ENCODE results near the gene SEMA6A. TPM values are rescaled to one million over a fixed set of nuclear protein-coding genes. Genes with fewer than 3 reads are reported as not detected.

SEMA6A gene
- total and polyA plus RNA-seq, 4 donors = 3.7 to 11.4 (median 5.6) TPM

- no peak overlapping the region for H3K9ac ChIP-seq (ENCODE audit: low read depth in 1 of 2, low read length in 2 of 2)
- H3K36me3 ChIP-seq (ENCODE audit: control insufficient read depth in 4 of 4, insufficient read depth in 3 of 4, low read depth in 1 of 4, low read length in 3 of 4) = no peaks in the 10 kb centered on the region
- H3K4me1 ChIP-seq (ENCODE audit: control insufficient read depth in 4 of 4, insufficient read depth in 4 of 4, low read length in 3 of 4) = no peaks in the 10 kb centered on the region
- H3K4me3 ChIP-seq (ENCODE audit: low read depth in 1 of 3, low read length in 3 of 3) = no peak overlapping the region
- H3K27ac ChIP-seq (ENCODE audit: low read depth in 1 of 2, low read length in 2 of 2) = no peak overlapping the region
- H3K27me3 ChIP-seq (ENCODE audit: control insufficient read depth in 4 of 4, insufficient read depth in 4 of 4, low read length in 3 of 4) = no peaks in the 10 kb centered on the region
- 80% methylated on average over 8 of the region's 8 CpGs for WGBS
- no peaks in the 10 kb centered on the region for H3K9me3 ChIP-seq (ENCODE audit: control insufficient read depth in 4 of 4, low read length in 3 of 4)
- DNase-seq (ENCODE audit: low spot score) = no peak
- no peak for TF ChIP-seq SP1 (IDR thresholded peaks at IDR 0.05)
- TF ChIP-seq FOXA2 (IDR thresholded peaks at IDR 0.05) = no peak
- TF ChIP-seq RAD21 (IDR thresholded peaks at IDR 0.05) = no peak
- no peak for TF ChIP-seq CTCF (IDR thresholded peaks at IDR 0.05; ENCODE audit: low read depth, low read length, missing input control)
- TF ChIP-seq TAF1 (conservative IDR thresholded peaks at IDR 0.05) = no peak
- no peak for TF ChIP-seq NR2F2 (IDR thresholded peaks at IDR 0.05)
- no peak for TF ChIP-seq MAX (IDR thresholded peaks at IDR 0.05)
- no peak for TF ChIP-seq ATF3 (IDR thresholded peaks at IDR 0.05)
- TF ChIP-seq ZBTB33 (IDR thresholded peaks at IDR 0.05) = no peak
- TF ChIP-seq RXRA (IDR thresholded peaks at IDR 0.05) = no peak
- TF ChIP-seq HNF4A (conservative IDR thresholded peaks at IDR 0.05) = no peak
Measured at GRCh38 chr5:116486588-116486987, 88.0 kb downstream of the SEMA6A start.

- TF ChIP-seq RAD21 (IDR thresholded peaks at IDR 0.05) = no peak
- TF ChIP-seq RXRA (IDR thresholded peaks at IDR 0.05) = no peak
- no peak for TF ChIP-seq JUND (IDR thresholded peaks at IDR 0.05)
- no peak for TF ChIP-seq CTCF (IDR thresholded peaks at IDR 0.05; ENCODE audit: low read depth, low read length, missing input control)
- TF ChIP-seq HNF4G (IDR thresholded peaks at IDR 0.05) = no peak
- no peak for TF ChIP-seq EGR1 (IDR thresholded peaks at IDR 0.05; ENCODE audit: low read depth in 2 of 2)
- no peak for TF ChIP-seq FOXA1 (IDR thresholded peaks at IDR 0.05)
- no peak for TF ChIP-seq NR2F2 (IDR thresholded peaks at IDR 0.05)
- no peak for TF ChIP-seq SP1 (IDR thresholded peaks at IDR 0.05)
- TF ChIP-seq TAF1 (conservative IDR thresholded peaks at IDR 0.05) = no peak
- TF ChIP-seq YY1 (IDR thresholded peaks at IDR 0.05) = no peak
- no peak for TF ChIP-seq FOXA2 (IDR thresholded peaks at IDR 0.05)
- Histone ChIP-seq H3K4me3 (ENCODE audit: low read depth in 1 of 3, low read length in 3 of 3) (no peak overlapping the region), H3K9me3 (ENCODE audit: control insufficient read depth in 4 of 4, low read length in 3 of 4) (no peaks in the 10 kb centered on the region), H3K36me3 (ENCODE audit: control insufficient read depth in 4 of 4, insufficient read depth in 3 of 4, low read depth in 1 of 4, low read length in 3 of 4) (no peaks in the 10 kb centered on the region), H3K4me1 (ENCODE audit: control insufficient read depth in 4 of 4, insufficient read depth in 4 of 4, low read length in 3 of 4) (no peaks in the 10 kb centered on the region), H3K9ac (ENCODE audit: low read depth in 1 of 2, low read length in 2 of 2) (no peak overlapping the region), H3K27me3 (ENCODE audit: control insufficient read depth in 4 of 4, insufficient read depth in 4 of 4, low read length in 3 of 4) (no peaks in the 10 kb centered on the region), H3K27ac (ENCODE audit: low read depth in 1 of 2, low read length in 2 of 2) (no peak overlapping the region)
- DNase-seq (ENCODE audit: low spot score) = no peak
- WGBS = 98% methylated on average over 4 of the region's 4 CpGs
Measured at GRCh38 chr5:116484645-116485044, 90.0 kb downstream of the SEMA6A start.

All from liver (tissue), 9 donors.